ENCODE data around the gene CRAT. TPM values are rescaled to one million over a fixed set of nuclear protein-coding genes. Genes with fewer than 3 reads are reported as not detected.

CRAT gene
- total and polyA plus RNA-seq, 2 experiments from 2014 or later: 4.6 to 9.9 TPM

- H3K4me1 ChIP-seq (ENCODE audit: insufficient read depth): peaks cover 4% of the 10 kb centered on the region; the same call in 1 of the 2 replicates
- Mint-ChIP-seq H3K36me3 (ENCODE audit: low read depth) (no peaks in the 10 kb centered on the region; the same call in 2 of the 3 replicates), H3K4me1 (peaks cover 14% of the 10 kb centered on the region), H3K4me3 (no peak overlapping the region), H3K9me3 (no peaks in the 10 kb centered on the region), H3K27ac (no peak overlapping the region), H3K27me3 (ENCODE audit: insufficient read depth, low read depth, poor library complexity) (peaks cover 24% of the 10 kb centered on the region)
- peaks cover 18% of the 10 kb centered on the region for H3K27me3 ChIP-seq (ENCODE audit: insufficient read depth)
- ATAC-seq (no peak), DNase-seq (ENCODE audit: low spot score) (no peak)
- H3K36me3 ChIP-seq (ENCODE audit: insufficient read depth): no peaks in the 10 kb centered on the region
- no peak overlapping the region for H3K27ac ChIP-seq (ENCODE audit: low read depth)
- H3K4me2 ChIP-seq: no peak overlapping the region
- H3K9me2 ChIP-seq (ENCODE audit: insufficient read depth): no peaks in the 10 kb centered on the region
- no peaks in the 10 kb centered on the region for H4K20me1 ChIP-seq (replicated peaks; ENCODE audit: insufficient read depth)
- TF ChIP-seq, protein P1, sequence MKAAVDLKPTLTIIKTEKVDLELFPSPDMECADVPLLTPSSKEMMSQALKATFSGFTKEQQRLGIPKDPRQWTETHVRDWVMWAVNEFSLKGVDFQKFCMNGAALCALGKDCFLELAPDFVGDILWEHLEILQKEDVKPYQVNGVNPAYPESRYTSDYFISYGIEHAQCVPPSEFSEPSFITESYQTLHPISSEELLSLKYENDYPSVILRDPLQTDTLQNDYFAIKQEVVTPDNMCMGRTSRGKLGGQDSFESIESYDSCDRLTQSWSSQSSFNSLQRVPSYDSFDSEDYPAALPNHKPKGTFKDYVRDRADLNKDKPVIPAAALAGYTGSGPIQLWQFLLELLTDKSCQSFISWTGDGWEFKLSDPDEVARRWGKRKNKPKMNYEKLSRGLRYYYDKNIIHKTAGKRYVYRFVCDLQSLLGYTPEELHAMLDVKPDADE (IDR thresholded peaks at IDR 0.05): no peak
- TF ChIP-seq CREB1 (CRISPR knock-in tag; IDR thresholded peaks at IDR 0.05; ENCODE audit: low read depth): no peak
- no peak for TF ChIP-seq ZNF462 (CRISPR knock-in tag; IDR thresholded peaks at IDR 0.05)
- TF ChIP-seq REST (IDR thresholded peaks at IDR 0.05; ENCODE audit: unreplicated experiment): no peak
- H3K4me3 ChIP-seq: no peak overlapping the region
- peaks cover 6% of the 10 kb centered on the region; the same call in 1 of the 2 replicates for H3F3A ChIP-seq (replicated peaks; ENCODE audit: low read depth)
- H2AFZ ChIP-seq: no peak overlapping the region
- H3K79me2 ChIP-seq (replicated peaks; ENCODE audit: insufficient read depth): no peaks in the 10 kb centered on the region
These were observed 4.5 kb downstream of the CRAT start for GRCh38 chr9:129105857-129106694.

Measured in GM23338 (cell line).